Subcutaneous abdominal adipose tissue (tissue), 5 donors: Measurements from ENCODE around the gene CCNB1.

Experiments used
- H3K27ac ChIP-seq: one replicate; pipeline ENCODE4 v1.7.0; 2013; ENCODE audit warnings: low read depth, mild to moderate bottlenecking, inconsistent platforms, low read length, moderate library complexity
- H3K27me3 ChIP-seq, 5 donors: one replicate each; pipeline ENCODE4 v1.7.0; 2013; ENCODE audit warnings: low read length in 5 of 5, inconsistent platforms in 1 of 5; ENCODE audit not compliant: control insufficient read depth in 5 of 5, insufficient read depth in 4 of 5
- H3K36me3 ChIP-seq, 5 donors: one replicate each; pipeline ENCODE4 v1.7.0; 2013; ENCODE audit warnings: low read length in 5 of 5; ENCODE audit not compliant: control insufficient read depth in 5 of 5, insufficient read depth in 5 of 5
- H3K4me1 ChIP-seq, 5 donors: one replicate each; pipeline ENCODE4 v1.7.0; 2013; ENCODE audit warnings: low read length in 5 of 5, mild to moderate bottlenecking in 3 of 5, moderate library complexity in 1 of 5; ENCODE audit not compliant: control insufficient read depth in 5 of 5, insufficient read depth in 5 of 5
- H3K4me3 ChIP-seq, 5 donors: one replicate each; pipeline ENCODE4 v1.7.0; 2013; ENCODE audit warnings: low read length in 5 of 5, low read depth in 1 of 5
- H3K9ac ChIP-seq, 5 donors: one replicate each; pipeline ENCODE4 v1.7.0; 2013; ENCODE audit warnings: low read length in 5 of 5, mild to moderate bottlenecking in 4 of 5, moderate library complexity in 3 of 5
- H3K9me3 ChIP-seq, 5 donors: one replicate each; pipeline ENCODE4 v1.7.0; 2013; ENCODE audit warnings: low read length in 5 of 5; ENCODE audit not compliant: control insufficient read depth in 5 of 5
- donor health status: healthy.
- donor health status: healthy.
- donor health status: healthy.
- donor health status: healthy.
- donor health status: healthy.

CCNB1 gene

GRCh38 chr5:69225860-69226259 is 58.9 kb downstream of the CCNB1 start:
- H3K4me3 ChIP-seq = no peak overlapping the region
- no peak overlapping the region for H3K9ac ChIP-seq
- no peak overlapping the region for H3K27ac ChIP-seq
- H3K4me1 ChIP-seq = peaks cover 0 to 8% (median 0%) of the 10 kb centered on the region in 5 donors
- H3K36me3 ChIP-seq = peaks cover 5 to 30% (median 14%) of the 10 kb centered on the region in 5 donors
- H3K9me3 ChIP-seq = no peaks in the 10 kb centered on the region
- H3K27me3 ChIP-seq = no peaks in the 10 kb centered on the region
